Heart left ventricle (tissue), 13 donors: Measurements from ENCODE around the gene MAPK7.

Experiments used
- CTCF ChIP-seq, 12 donors: fragments of 200-600 bp; sonication (generic) in 4 of 12; IDR thresholded peaks; one replicate each; pipeline versions ENCODE4 v1.5.0 to v1.8.0; 2018 to 2022; ENCODE audit warnings: antibody characterized with exemption in 12 of 12, mild to moderate bottlenecking in 5 of 12
- POLR2A ChIP-seq, 2 donors: fragments of 450-650 bp; IDR thresholded peaks; one replicate each; pipeline ENCODE4 v1.6.1; 2017; ENCODE audit warnings: antibody characterized with exemption in 2 of 2, mild to moderate bottlenecking in 2 of 2, moderate library complexity in 2 of 2
- donor health status: ischemic (EF 13 %, LVEDD 7.1; RV severe dilation, severe dysfunction).
- donor health status: DM: no; HTN: yes; CAD: no.
- donor health status: DM: no; HTN: no; CAD: no.
- donor health status: ischemic (EF 25% LVEDD 6.9; RV normal size, moderate dysfunction).
- donor health status: ischemic (EF 25% LVEDD 5.7; RV mildly dilated, moderate dysfunction).
- donor health status: ischemic (EF 35%, LVEDD 5.7; RV mildly dilated, moderate dysfunction).
- donor health status: nonischemic (EF 11% LVEDD 7.7; RV severe dilation, severe dysfunction).
- donor health status: DM: yes; HTN: yes; CAD: no.
- donor health status: PGD.
- donor health status: ischemic (EF 29% LVEDD 5.4; RV normal size, mild dysfunction).
- donor health status: nonischemic (EF 23%, LVEDD 6.1; RV moderate dilation, normal function).

GRCh38 chr17:19368229-19368628 is 10.1 kb upstream of the MAPK7 start:
- TF ChIP-seq CTCF (IDR thresholded peaks at IDR 0.05) (no peak), POLR2A (IDR thresholded peaks at IDR 0.05) (no peak)
